Stimulated activated CD4-positive, alpha-beta T cell treated with anti-CD3 and anti-CD28 coated beads, Interleukin-2, amount 100 ng/mL, for 24 hours (primary cell): ENCODE data around the gene SNX32.

ENCODE experiments used
- DNase-seq, 2 donors: peaks; one replicate each; pipeline ENCODE4 v3.0.0-alpha.2; 2020

SNX32 gene

GRCh38 chr11:65869643-65870306 is 36.0 kb downstream of the SNX32 start:
- no peak for DNase-seq

GRCh38 chr11:65870307-65870658 is 36.5 kb downstream of the SNX32 start:
- DNase-seq = no peak

- DNase-seq = no peak
Measured at GRCh38 chr11:65870706-65871681, 37.2 kb downstream of the SNX32 start.

DNA sequence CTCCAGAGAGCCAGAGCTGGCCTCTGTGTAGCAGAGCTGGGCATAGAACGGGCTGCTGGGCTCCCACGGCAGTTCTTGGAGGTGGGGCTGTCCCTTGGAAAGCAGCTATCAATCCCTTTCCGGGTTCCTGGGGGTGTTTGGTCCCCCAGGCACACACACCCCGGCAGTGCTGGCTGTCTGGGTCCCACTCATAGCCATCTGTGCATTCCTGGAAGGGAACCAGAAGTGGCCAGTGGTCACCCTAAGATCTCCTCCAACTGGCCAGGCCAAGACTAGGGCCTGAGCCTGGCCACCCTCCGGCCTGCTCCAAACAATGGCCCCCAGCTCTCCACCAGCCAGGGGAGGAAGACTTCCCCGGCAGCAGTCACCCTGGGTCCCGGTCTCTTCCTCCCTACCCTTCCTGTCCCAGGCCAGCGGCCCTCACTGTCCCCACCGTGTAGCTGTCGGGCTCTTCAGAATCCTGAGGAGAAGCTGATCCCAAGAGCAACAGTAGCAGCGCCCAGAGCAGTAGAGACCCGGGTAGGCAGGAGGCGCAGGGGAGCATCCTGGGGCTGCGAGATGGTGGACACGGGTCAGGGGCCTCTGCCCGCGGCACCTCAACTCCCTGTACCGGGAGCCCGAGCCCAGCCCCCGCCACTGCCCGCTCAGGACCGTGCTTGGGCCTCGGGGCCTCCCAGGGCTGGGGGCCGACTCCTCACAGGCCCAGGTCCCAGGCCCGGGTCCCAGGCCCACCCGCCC is 38.2 kb downstream of the SNX32 start:
- no peak for DNase-seq

DNA sequence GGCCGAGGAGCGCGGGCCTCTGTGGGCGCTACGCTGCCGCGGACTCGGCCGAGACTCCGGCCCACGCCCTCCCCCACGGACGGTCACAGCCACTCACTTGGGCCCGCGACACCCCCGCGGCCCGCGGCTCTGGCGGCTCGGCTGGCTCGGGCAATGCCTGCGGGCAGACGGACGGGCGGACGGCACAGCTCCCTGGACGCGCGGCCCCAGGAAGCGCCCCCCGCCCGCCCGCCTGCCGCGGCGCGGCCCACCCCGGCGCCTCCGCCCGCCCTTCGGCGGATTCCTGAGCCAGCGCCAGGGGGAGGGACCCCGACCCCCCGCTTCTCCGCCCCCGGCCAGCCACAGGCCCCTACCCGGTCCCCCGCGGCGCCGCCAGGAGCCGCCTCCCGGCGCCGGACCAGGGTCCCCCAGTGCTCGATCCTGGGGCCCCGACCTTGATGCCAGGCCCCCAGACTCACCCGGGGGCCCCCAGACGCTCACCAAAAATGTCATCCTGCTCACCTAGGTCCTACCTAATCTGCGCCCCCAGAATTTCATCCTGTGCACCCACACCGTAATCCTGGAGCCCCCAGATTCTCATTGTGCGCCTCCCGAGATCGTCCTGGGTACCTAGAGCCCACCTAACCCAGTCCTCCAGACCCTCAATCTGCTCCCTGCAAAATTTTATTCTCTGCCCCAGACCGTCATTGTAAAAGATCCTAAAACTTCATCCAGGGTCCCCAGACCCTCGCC is 39.0 kb downstream of the SNX32 start, which contains the start of gene EFEMP2:
TSS of gene EFEMP2 (minus strand) at position 215 of the 732 bp plus-strand sequence. CDS start 446 bp downstream, outside the sequence.
- no peak for DNase-seq

DNA sequence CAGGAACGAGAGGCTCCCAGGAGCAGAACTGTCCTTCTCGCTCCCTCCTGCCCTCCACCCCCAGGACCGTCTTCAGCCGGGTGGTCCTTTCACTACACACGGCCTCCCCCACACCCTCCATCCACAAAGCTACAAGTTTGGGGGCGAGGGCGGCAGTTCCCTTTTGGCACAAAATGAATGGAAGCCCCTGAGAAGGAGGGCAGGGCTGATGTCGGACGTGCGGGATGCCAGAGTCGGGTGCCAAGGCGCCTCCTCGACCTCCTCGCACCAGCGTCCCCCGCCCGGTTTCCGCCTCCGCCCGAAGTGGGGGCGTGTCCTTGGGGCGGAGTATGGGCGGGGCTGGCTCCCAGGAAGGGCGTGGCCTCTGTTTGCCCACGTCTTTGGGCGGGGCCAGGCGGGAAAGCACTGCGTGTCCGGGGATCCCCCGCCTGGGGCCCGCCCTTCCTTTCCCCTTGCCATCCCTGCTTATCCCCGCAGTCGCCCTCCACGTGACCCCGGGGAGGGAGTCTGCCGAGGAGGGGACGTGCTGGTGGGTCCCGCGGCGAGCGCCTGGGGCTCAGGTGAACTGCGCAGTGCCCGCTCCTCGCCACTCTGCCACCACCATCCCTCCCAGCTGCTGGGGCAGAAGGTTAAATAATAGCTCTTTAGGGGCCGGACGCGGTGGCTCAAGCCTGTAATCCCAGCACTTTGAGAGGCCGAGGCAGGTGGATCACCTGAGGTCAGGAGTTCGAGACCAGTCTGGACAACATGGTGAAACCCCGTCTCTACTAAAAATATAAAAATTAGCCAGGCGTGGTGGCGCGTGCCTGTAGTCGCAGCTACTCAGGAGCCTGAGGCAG is 39.8 kb downstream of the SNX32 start:
- DNase-seq = peak; percentile 96 to 98

- DNase-seq = no peak
Measured at GRCh38 chr11:65879617-65880016, 45.9 kb downstream of the SNX32 start, which contains the start of gene CTSW. CTSW (plus strand) TSS chr11:65879837; CDS start chr11:65879855, 18 bp downstream.

DNA sequence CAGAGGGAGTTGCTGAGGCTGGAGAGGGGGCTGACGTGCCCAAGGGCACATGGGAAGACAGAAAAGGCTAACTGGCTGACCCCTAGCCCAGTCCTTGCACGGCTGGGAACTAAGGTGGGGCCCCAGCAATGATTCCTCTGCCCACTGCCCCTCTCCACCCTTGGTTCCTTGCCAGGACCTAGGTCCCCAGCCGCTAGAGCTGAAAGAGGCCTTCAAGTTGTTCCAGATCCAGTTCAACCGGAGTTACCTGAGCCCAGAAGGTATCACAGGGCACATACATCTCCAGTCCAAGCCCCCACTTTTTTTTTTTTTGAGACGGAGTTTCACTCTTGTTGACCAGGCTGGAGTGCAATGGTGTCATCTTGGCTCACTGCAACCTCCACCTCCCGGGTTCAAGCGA is 46.3 kb downstream of the SNX32 start:
- DNase-seq = no peak

DNA sequence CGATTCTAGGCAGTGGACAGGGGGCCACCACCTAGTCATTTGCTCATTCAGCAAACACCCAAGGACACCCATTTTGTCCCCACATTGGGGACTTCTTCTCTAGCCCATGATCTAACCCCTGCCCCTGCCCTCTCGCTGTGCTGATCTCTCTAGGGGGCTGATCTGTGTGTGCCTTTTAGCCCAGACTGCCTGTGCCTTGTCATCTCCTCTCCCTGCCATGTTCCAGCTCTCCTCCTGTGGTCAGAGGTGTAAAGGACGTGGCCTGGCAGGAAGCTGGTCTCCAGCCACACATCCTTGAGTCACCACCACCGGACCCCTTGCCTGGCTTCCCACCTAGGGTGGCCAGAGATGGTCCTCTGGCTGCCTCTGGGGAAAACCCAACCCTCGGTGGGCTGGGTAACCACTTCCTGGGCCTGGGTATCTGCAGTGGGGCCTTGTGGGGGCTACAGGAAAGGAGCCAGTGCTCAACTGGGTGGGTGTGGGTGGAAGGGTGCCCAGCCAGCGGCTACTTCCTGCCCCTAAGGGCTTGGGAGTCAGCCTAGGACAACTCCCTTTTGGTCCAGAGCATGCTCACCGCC is 47.2 kb downstream of the SNX32 start:
- no peak for DNase-seq

- DNase-seq = no peak
Measured at GRCh38 chr11:65882120-65883057, 48.6 kb downstream of the SNX32 start.

DNA sequence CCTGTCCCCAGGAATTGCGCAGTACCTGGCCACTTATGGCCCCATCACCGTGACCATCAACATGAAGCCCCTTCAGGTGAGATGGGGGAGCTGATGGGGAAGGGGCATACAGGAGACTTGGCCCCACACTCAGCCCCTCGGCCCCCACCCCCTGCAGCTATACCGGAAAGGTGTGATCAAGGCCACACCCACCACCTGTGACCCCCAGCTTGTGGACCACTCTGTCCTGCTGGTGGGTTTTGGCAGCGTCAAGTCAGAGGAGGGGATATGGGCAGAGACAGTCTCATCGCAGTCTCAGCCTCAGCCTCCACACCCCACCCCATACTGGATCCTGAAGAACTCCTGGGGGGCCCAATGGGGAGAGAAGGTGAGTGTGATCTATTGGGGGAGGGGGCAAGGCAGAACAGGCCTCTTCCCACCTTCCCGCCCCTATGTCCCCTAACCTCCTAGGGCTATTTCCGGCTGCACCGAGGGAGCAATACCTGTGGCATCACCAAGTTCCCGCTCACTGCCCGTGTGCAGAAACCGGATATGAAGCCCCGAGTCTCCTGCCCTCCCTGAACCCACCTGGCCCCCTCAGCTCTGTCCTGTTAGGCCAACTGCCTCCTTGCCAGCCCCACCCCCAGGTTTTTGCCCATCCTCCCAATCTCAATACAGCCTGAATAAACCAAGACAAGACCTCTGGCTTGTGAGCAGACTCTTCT is 49.4 kb downstream of the SNX32 start:
- no peak for DNase-seq

DNA sequence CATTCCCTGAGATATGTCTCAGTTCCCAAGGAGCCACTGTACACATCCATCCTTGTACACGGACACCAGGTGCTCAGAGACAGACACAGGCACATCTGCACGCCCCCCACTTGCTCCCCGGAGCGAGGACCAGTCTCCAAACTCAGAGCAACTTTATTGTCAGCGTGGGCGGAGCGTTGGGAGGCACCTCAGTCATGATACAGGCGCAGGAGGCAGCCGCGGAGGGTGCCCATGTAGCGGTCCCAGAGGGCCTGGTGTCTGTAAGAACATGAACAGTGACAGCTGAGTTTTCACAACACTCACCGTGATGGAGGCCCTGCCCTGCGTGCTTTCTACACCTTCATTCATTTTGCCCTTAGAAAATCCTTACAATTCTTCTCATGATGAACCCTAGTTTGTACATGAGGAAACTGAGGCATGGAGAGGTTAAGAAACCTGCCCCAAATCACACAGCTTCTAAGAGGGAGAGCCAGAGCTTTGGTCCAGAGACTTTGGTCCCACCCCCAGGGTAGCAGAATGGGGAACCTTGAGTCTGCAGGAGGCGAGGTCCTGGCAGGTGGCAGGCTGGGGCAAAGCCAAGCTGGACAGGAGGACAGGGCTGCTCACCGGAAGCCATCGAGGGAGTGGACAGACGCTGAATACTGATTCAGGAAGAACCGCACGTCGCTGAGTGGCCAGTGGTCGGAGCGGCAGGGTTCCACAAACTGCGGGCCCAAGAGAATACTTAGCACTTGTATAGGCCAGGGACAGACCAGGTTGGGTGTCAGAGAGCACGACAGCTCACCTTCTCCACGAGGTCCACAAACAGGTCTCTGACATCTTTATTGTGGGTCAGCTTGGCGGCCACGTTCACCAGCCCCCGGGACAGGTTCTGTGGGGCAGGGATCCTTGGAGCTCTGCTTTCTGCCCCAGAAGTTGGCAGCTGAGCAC is 50.3 kb downstream of the SNX32 start:
- DNase-seq = no peak

- peak; percentile 86 to 87 for DNase-seq
Measured at GRCh38 chr11:65884716-65885092, 50.9 kb downstream of the SNX32 start.

- no peak for DNase-seq
Measured at GRCh38 chr11:65885231-65885630, 51.5 kb downstream of the SNX32 start.

- DNase-seq = no peak
Measured at GRCh38 chr11:65885808-65886536, 52.2 kb downstream of the SNX32 start.

- no peak for DNase-seq
Measured at GRCh38 chr11:65886826-65887722, 53.3 kb downstream of the SNX32 start.
